Ishikawa (cell line): ENCODE results near the gene ZNF107.

Experiments used
- CEBPB ChIP-seq: IDR thresholded peaks from 2 replicates; pipeline ENCODE4 v1.6.1; 2012
- CREB1 ChIP-seq: IDR thresholded peaks from 2 replicates; pipeline ENCODE4 v1.6.1; 2012; ENCODE audit warnings: low read depth
- EGR1 ChIP-seq: IDR thresholded peaks from 2 replicates; pipeline ENCODE4 v1.6.1; 2012
- EP300 ChIP-seq: IDR thresholded peaks from 2 replicates; pipeline ENCODE4 v1.6.1; 2012; ENCODE audit warnings: borderline replicate concordance
- FOXM1 ChIP-seq: IDR thresholded peaks from 2 replicates; pipeline ENCODE4 v1.6.1; 2012; ENCODE audit warnings: low read depth, borderline replicate concordance
- NFIC ChIP-seq: IDR thresholded peaks from 2 replicates; pipeline ENCODE4 v1.6.1; 2012
- RAD21 ChIP-seq: IDR thresholded peaks from 2 replicates; pipeline ENCODE4 v1.6.1; 2012; ENCODE audit warnings: low read depth
- TAF1 ChIP-seq: IDR thresholded peaks from 2 replicates; pipeline ENCODE4 v1.6.1; 2012; ENCODE audit warnings: low read depth, mild to moderate bottlenecking
- TCF12 ChIP-seq: IDR thresholded peaks from 2 replicates; pipeline ENCODE4 v1.6.1; 2012; ENCODE audit warnings: low read depth
- TEAD4 ChIP-seq: IDR thresholded peaks from 2 replicates; pipeline ENCODE4 v1.6.1; 2012
- YY1 ChIP-seq: IDR thresholded peaks from 2 replicates; pipeline ENCODE4 v1.6.1; 2012; ENCODE audit warnings: low read depth
- ZBTB7A ChIP-seq: IDR thresholded peaks from 2 replicates; pipeline ENCODE4 v1.6.1; 2012; ENCODE audit warnings: low read depth
- TF ChIP-seq, protein P1 (sequence below): IDR thresholded peaks from 2 replicates; pipeline ENCODE4 v1.6.1; 2012; ENCODE audit warnings: low read depth, mild to moderate bottlenecking
- TF ChIP-seq, protein P2 (sequence below): IDR thresholded peaks from 2 replicates; pipeline ENCODE4 v1.6.1; 2012
- TF ChIP-seq, protein P3 (sequence below): IDR thresholded peaks from 2 replicates; pipeline ENCODE4 v1.6.1; 2012

Gene ZNF107

DNA sequence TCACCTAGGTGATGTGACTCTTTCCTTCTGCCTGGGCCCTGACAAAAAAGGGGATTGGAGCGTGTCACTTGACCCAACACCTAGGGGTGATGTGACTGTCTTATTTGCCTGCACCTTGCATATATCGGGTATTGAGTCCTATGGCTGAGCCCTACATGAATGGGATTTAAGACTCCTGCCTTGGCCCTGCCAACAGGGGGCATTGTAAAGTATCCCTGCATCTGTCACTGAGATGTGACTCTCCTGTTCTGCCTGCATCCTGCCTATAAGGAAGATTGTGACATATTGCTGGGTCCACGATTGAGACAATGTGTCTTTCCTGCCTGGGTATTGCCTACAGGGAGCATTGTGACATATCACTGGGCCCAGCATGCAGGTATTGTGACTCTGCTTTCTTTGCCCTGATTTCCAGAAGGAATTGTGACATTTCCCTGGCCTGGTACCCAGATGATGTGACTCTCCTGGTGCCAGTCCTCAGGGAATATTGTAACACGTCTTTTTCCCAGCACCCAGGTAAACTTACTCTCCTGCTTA is 14.2 kb upstream of the ZNF107 start:
- TF ChIP-seq ZBTB7A (no peak), TCF12 (no peak), CREB1 (no peak), EP300 (no peak), FOXM1 (no peak), YY1 (no peak), CEBPB (no peak), NFIC (no peak), RAD21 (no peak), TEAD4 (no peak), EGR1 (no peak), TAF1 (no peak)
- TF ChIP-seq, protein P1, sequence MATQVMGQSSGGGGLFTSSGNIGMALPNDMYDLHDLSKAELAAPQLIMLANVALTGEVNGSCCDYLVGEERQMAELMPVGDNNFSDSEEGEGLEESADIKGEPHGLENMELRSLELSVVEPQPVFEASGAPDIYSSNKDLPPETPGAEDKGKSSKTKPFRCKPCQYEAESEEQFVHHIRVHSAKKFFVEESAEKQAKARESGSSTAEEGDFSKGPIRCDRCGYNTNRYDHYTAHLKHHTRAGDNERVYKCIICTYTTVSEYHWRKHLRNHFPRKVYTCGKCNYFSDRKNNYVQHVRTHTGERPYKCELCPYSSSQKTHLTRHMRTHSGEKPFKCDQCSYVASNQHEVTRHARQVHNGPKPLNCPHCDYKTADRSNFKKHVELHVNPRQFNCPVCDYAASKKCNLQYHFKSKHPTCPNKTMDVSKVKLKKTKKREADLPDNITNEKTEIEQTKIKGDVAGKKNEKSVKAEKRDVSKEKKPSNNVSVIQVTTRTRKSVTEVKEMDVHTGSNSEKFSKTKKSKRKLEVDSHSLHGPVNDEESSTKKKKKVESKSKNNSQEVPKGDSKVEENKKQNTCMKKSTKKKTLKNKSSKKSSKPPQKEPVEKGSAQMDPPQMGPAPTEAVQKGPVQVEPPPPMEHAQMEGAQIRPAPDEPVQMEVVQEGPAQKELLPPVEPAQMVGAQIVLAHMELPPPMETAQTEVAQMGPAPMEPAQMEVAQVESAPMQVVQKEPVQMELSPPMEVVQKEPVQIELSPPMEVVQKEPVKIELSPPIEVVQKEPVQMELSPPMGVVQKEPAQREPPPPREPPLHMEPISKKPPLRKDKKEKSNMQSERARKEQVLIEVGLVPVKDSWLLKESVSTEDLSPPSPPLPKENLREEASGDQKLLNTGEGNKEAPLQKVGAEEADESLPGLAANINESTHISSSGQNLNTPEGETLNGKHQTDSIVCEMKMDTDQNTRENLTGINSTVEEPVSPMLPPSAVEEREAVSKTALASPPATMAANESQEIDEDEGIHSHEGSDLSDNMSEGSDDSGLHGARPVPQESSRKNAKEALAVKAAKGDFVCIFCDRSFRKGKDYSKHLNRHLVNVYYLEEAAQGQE: no peak
- TF ChIP-seq, protein P2, sequence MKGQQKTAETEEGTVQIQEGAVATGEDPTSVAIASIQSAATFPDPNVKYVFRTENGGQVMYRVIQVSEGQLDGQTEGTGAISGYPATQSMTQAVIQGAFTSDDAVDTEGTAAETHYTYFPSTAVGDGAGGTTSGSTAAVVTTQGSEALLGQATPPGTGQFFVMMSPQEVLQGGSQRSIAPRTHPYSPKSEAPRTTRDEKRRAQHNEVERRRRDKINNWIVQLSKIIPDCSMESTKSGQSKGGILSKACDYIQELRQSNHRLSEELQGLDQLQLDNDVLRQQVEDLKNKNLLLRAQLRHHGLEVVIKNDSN: no peak
- TF ChIP-seq, protein P3, sequence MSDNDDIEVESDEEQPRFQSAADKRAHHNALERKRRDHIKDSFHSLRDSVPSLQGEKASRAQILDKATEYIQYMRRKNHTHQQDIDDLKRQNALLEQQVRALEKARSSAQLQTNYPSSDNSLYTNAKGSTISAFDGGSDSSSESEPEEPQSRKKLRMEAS: no peak

DNA sequence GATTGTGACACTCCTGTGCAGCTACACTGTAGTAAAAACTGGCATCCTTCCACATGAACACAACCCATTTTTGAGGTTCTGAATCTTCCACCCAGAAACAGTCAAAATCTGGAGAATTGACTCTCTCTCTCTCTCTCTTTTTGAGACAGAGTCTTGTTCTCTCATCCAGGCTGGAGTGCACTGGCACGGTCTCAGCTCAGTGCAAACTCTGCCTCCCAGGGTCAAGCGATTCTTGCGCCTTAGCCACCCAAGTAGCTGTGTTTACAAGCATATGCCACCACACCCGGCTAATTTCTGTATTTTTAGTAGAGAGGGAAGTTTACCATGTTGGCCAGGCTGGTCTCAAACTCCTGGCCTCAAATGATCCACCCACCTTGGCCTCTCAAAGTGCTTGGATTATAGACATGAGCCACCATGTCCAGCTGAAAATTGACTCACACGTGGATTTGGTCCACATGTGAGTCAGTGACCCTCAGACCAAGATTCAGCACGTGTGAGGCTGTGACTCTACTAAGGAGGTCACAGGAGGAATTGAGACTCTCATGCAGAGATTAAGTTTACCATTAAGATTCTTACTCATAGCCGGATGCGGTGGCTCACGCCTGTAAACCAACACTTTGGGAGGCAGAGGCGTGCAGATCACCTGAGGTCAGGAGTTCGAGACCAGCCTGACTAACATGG is 12.1 kb upstream of the ZNF107 start:
- no peak for TF ChIP-seq YY1
- no peak for TF ChIP-seq EP300
- TF ChIP-seq CREB1: no peak
- TF ChIP-seq, protein P2: no peak
- TF ChIP-seq, protein P3: no peak
- no peak for TF ChIP-seq EGR1
- TF ChIP-seq TEAD4: no peak
- TF ChIP-seq RAD21: no peak
- no peak for TF ChIP-seq NFIC
- TF ChIP-seq TCF12: no peak
- TF ChIP-seq, protein P1: no peak
- no peak for TF ChIP-seq FOXM1
- TF ChIP-seq TAF1: no peak
- TF ChIP-seq CEBPB: no peak
- no peak for TF ChIP-seq ZBTB7A

DNA sequence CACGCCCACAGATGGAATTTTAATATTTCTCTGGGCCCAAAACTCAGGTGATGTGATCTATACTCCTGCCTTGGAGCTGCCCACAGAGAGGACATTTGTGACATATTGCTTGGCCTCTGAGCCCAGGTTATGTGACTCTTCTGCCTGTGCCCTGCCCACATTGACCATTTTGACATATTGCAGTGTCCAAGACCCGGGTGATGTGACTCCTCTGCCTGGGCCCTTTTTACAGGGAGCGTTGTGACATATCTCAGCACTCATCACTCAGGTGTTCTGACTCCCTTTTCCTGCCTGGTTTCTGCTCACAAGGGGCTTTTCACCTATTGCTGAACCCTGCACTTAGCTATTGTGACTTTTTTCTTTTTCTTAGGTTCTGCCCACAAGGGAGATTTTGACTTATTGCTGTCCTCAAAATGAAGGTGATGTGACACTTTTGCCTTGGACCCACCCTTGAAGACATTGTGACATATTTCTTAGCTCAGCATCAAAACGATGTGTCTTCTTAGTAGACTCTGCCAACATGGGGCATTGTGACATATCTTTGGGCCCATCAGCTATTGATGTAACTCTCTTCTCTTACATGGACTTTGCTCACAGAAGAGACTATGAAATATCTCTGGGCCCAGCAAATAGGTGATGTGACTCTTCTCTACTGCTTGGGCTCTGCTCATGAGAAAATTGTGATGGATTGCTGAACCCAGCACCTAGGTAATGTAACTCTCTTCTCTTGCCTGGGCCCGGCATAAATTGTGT is 11.0 kb upstream of the ZNF107 start:
- TF ChIP-seq RAD21 (no peak), TCF12 (no peak), ZBTB7A (no peak), CEBPB (no peak)

DNA sequence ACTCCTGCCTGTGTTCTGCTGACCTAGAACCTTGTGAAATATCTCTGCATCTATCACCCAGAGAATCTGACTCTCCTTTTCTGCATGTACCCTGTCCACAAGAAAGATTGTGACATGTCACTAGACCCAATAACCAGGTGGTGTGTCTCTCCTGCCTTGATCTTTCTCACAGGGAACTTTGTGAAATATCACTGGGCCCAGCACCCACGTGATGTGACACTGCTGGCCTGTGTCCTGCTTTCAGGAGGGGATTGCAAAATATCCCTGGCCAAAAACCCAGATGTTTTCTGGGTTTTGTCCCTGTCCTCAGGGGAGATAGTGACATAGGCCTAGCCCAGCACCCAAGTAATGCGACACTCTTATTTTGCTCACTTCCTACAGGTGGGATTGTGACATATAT is 10.1 kb upstream of the ZNF107 start:
- TF ChIP-seq, protein P2: no peak
- TF ChIP-seq YY1: no peak
- TF ChIP-seq RAD21: no peak

DNA sequence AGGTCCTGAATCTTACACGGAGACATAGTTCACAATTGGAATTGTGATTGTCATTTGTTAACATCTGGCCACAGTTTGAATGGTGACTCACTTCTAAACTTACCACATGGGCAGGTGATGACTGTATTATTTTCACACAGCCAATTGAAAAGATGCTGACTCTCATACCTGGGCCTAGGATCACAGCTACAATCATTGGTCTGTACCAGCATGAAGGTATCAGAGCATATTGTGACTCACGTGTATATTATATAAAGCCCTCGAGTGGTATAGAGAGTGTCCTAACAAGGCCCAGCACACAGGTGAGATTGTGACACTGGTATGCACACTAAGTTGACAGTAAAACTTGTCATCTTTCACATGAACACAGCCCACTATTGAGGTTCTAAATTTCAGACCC is 9.4 kb upstream of the ZNF107 start:
- TF ChIP-seq RAD21 (no peak), EGR1 (no peak), YY1 (no peak), TAF1 (no peak), EP300 (no peak), TCF12 (no peak), CEBPB (no peak), TEAD4 (no peak), ZBTB7A (no peak), FOXM1 (no peak), CREB1 (no peak)
- TF ChIP-seq, protein P1: no peak
